Muscle of leg (tissue), 11 donors: ENCODE results near the gene TSPAN11. TPM values are rescaled to one million over a fixed set of nuclear protein-coding genes. Genes with fewer than 3 reads are reported as not detected.

ENCODE experiments used
- DNase-seq: peaks from one replicate; pipeline ENCODE4 v3.0.0; 2013
- H3K27ac ChIP-seq: one replicate; pipeline ENCODE4 v1.5.1; 2013; ENCODE audit warnings: mild to moderate bottlenecking, low read length, control low read depth
- H3K27me3 ChIP-seq: one replicate; pipeline ENCODE4 v1.6.1; 2013; ENCODE audit warnings: low read length; ENCODE audit not compliant: control insufficient read depth, insufficient read depth
- H3K36me3 ChIP-seq: one replicate; pipeline ENCODE4 v1.6.1; 2013; ENCODE audit warnings: low read length; ENCODE audit not compliant: control insufficient read depth, insufficient read depth
- H3K4me1 ChIP-seq: one replicate; pipeline ENCODE4 v1.6.1; 2013; ENCODE audit warnings: low read length; ENCODE audit not compliant: control insufficient read depth, insufficient read depth
- H3K4me3 ChIP-seq: one replicate; pipeline ENCODE4 v1.5.1; 2013; ENCODE audit warnings: low read length, control low read depth
- H3K9me3 ChIP-seq: replicated peaks from 2 replicates; pipeline ENCODE4 v1.6.1; 2013; ENCODE audit warnings: low read depth, low read length; ENCODE audit not compliant: control insufficient read depth
- WGBS: methylation state at CpG from one replicate; pipeline ENCODE4 v1.1.5; 2013; ENCODE audit warnings: missing lambda C conversion rate; ENCODE audit not compliant: insufficient coverage; 5-methylcytosine and 5-hydroxymethylcytosine counted together
- polyA plus RNA-seq, 8 donors: library from polyadenylated mRNA; unstranded; fragments of 120-200 nt; gene quantifications; one replicate each; pipeline versions ENCODE4 v1.2.1 to v1.2.3, GENCODE V29; 2013; ENCODE audit warnings: inconsistent platforms in 1 of 8, low replicate concordance in 1 of 8; ENCODE audit not compliant: insufficient read length in 8 of 8, insufficient read depth in 1 of 8
- total RNA-seq: library from RNA; stranded (reverse); fragments of 120-200 nt; gene quantifications from one replicate; pipeline ENCODE4 v1.2.4, GENCODE V29; 2013

Gene TSPAN11
- total and polyA plus RNA-seq, 9 donors, result 4.7 to 19.6 (median 9.1) TPM

DNA sequence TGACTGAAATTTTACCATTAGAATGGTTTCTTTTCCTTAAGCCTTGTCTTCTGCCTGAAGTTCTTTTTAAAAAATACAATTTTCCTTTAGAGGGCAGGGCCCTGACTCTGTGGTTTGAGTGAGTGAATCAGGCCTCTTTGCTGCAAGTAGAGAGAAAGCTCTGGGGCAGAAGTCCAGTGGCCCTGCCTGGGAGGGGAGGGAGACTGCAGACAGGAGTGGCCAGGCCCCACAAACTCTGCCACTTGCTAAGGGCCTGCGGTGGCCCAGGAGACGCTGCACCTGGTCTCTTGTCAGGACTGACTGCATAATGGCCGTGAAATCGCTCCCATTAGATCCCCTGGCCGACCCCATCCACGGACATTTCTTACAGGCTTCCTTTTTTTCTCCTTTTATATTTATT, 25.5 kb downstream of the TSPAN11 start:
- no peak overlapping the region for H3K4me3 ChIP-seq
- no peak for DNase-seq
- 63% methylated on average over 2 of the region's 6 CpGs for WGBS
- no peaks in the 10 kb centered on the region for H3K9me3 ChIP-seq
- H3K4me1 ChIP-seq, result peaks cover 2% of the 10 kb centered on the region
- H3K27ac ChIP-seq, result no peak overlapping the region
- H3K36me3 ChIP-seq, result no peaks in the 10 kb centered on the region
- no peaks in the 10 kb centered on the region for H3K27me3 ChIP-seq

DNA sequence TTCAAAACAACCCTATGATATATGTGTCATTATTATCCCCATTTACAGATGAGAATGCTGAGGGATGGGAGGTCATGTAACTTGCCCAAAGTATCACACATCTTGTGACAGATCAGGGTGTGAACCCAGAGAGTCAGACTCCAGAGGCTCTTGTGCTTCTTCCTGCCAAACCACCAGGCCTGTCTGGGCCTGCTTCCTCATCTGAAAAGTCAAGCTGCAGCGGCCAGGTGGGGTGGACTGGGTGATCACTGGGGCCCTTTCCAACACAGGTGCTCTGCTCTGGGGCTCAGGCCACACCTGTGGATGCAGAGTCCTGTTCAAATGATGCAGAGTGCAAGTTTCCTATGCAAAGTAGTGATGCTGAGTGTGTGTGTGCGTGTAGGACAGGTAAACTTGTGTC, 26.7 kb downstream of the TSPAN11 start:
- Histone ChIP-seq H3K27ac (no peak overlapping the region), H3K9me3 (no peaks in the 10 kb centered on the region), H3K36me3 (no peaks in the 10 kb centered on the region), H3K4me1 (peaks cover 2% of the 10 kb centered on the region), H3K27me3 (no peaks in the 10 kb centered on the region), H3K4me3 (no peak overlapping the region)
- DNase-seq, result no peak
- WGBS, result 100% methylated on average over 1 of the region's 2 CpGs

DNA sequence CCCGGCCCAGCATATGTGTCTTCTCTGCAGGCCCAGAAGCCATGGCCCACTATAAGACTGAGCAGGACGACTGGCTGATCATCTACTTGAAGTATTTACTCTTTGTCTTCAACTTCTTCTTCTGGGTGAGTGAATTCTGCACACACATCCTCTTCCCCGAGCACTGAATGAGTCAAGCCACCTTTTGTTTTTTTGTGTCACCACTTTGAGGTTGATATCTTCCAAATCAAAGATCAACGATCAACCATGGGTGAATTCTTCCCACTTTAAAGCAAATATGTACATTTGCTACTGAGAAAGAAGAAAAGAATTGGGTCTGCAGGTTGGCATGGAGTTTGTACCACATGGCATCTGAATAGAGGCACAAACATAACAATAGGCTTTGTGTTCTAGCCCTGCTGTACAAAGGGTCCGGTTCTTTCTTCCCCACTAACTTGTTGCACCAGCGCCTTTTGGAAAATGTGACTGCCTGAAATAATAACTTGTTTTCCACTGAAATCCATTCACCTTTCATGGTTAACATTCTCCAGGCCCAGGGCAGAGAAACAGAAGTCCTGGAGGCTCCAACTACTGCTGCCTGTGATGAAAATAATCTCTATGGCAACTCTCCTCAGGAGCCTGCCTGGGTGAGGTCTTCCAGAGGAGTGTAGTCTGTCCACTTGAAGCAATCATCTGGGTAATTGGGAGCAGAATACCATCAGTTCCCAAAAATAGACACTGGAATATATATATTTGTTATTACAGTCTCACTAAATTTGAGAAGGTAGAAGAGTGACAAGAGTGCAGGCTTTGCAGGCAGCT, 27.6 kb downstream of the TSPAN11 start:
- no peak overlapping the region for H3K4me3 ChIP-seq
- no peaks in the 10 kb centered on the region for H3K36me3 ChIP-seq
- 94% methylated on average over 3 of the region's 6 CpGs for WGBS
- H3K4me1 ChIP-seq, result peaks cover 2% of the 10 kb centered on the region
- no peaks in the 10 kb centered on the region for H3K27me3 ChIP-seq
- no peak for DNase-seq
- no peak overlapping the region for H3K27ac ChIP-seq
- H3K9me3 ChIP-seq, result no peaks in the 10 kb centered on the region

DNA sequence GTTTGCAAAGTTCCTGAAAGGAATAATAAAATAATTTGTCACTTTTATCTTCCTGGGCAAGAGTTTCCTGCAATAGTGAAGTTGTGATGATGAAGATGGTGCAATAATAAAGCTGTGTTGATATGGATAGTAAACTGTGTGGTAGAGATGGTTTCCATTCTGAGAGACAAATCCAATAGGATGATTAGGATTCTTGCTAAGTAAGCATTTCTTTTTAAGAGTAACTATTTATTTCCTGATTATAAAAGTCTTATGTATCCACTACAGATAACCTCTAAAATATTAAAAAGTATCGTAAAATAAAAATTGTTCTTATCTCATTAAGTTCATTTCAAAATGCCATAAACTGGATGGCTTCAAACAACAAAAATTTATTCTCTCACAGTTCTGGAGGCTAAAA, 28.7 kb downstream of the TSPAN11 start:
- DNase-seq, result no peak
- H3K27ac ChIP-seq, result no peak overlapping the region
- peaks cover 2% of the 10 kb centered on the region for H3K4me1 ChIP-seq
- no peaks in the 10 kb centered on the region for H3K9me3 ChIP-seq
- no CpG with 5 or more reads among the region's 1 CpG for WGBS
- no peaks in the 10 kb centered on the region for H3K36me3 ChIP-seq
- no peak overlapping the region for H3K4me3 ChIP-seq
- no peaks in the 10 kb centered on the region for H3K27me3 ChIP-seq

DNA sequence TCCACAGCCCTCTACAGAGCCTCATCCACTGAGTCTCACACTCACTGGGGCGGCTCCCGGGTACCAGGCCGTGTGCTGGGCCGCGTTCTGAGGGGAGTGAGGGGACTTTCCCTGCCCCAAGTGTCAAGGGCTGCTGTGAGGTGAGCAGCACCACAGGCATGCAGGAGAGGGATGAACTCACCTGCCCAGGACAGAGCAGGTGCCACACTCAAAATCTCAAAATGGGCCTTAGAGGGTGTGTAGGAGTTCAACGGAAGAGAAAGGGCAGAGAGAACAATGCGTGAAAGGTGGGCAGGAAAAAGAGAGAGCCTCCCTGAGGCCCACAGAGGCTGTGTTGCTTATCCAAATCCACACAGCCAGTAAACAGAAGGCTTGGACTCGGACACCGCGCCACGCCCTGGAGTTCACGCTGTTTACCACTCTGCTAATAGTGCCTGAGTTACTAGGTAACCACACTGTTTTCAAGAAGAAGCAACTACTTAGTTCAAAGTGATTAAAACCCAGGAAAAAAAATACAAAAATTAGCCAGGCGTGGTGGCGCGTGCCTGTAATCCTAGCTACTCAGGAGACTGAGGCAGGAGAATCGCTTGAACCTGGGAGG, 32.7 kb downstream of the TSPAN11 start:
- H3K27ac ChIP-seq, result no peak overlapping the region
- no peak for DNase-seq
- H3K36me3 ChIP-seq, result no peaks in the 10 kb centered on the region
- no peaks in the 10 kb centered on the region for H3K4me1 ChIP-seq
- peaks cover 5% of the 10 kb centered on the region for H3K27me3 ChIP-seq
- 86% methylated on average over 11 of the region's 16 CpGs for WGBS
- no peaks in the 10 kb centered on the region for H3K9me3 ChIP-seq
- H3K4me3 ChIP-seq, result no peak overlapping the region

DNA sequence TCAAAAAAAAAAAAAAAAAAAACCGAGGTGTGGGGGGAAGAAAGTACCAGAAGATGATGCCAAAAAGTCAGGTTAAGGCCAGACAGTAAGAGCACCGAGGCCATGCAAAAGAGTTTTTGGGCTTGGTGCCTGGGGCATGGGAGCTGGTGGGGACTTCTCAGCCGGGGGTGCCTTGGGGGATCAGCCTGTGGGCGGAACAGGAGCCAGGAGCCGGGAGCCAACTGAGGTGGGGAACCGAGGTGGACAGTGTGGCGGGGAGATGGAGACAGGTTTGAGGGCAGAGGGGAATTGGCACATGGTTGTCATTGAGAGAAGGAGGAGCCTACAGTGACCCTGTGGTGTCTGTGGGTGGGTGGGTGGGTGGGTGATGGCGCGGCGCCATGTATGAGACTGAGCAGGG, 33.2 kb downstream of the TSPAN11 start:
- Histone ChIP-seq H3K27ac (no peak overlapping the region), H3K9me3 (no peaks in the 10 kb centered on the region), H3K4me3 (no peak overlapping the region), H3K27me3 (peaks cover 5% of the 10 kb centered on the region), H3K4me1 (no peaks in the 10 kb centered on the region), H3K36me3 (no peaks in the 10 kb centered on the region)
- WGBS, result 73% methylated on average over 6 of the region's 10 CpGs
- DNase-seq, result no peak

DNA sequence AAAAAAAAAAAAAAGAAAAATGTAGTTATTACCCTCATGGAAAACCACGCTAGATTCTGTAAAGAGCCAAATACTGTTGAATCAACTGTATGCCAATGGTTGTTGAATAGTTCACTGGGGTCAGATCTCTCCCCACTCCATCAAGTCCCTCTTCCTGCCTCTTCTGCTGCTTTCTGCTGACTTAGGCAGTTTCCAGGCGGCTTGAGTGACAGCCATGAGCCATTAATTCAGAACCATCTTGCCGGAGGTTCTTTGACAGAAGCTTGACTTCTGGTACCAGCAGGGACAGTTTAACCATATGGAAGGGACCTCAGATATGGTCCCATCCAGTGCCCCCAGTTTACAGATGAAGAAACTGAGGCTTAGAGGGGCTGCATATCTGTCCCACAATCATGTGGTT, 34.5 kb downstream of the TSPAN11 start:
- DNase-seq, result no peak
- WGBS, result 89% methylated on average over 2 of the region's 3 CpGs
- peaks cover 5% of the 10 kb centered on the region for H3K27me3 ChIP-seq
- no peaks in the 10 kb centered on the region for H3K4me1 ChIP-seq
- H3K36me3 ChIP-seq, result no peaks in the 10 kb centered on the region
- no peak overlapping the region for H3K4me3 ChIP-seq
- H3K27ac ChIP-seq, result no peak overlapping the region
- H3K9me3 ChIP-seq, result no peaks in the 10 kb centered on the region

DNA sequence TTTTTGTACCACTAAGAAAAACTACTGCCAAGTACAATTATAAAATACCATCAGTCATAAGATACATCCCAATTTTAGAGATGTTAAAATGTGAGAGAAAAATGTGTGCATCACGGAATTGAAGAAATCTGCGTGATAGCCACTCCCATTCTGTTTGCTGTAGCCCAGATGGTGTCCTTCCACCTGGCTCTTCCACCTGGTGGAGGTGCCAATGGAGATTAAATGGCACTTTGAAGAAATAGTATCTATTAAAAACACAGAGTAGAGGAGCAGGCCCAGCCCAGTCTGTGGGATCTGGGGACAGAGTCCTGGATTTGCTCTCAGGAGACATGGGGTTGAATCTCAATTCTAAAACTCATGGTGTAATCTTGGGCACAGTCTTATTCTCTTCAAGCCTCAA, 35.5 kb downstream of the TSPAN11 start:
- no peaks in the 10 kb centered on the region for H3K36me3 ChIP-seq
- no peaks in the 10 kb centered on the region for H3K9me3 ChIP-seq
- H3K4me1 ChIP-seq, result peaks cover 6% of the 10 kb centered on the region
- no peak overlapping the region for H3K27ac ChIP-seq
- no peak for DNase-seq
- 100% methylated on average over 2 of the region's 2 CpGs for WGBS
- no peak overlapping the region for H3K4me3 ChIP-seq
- peaks cover 8% of the 10 kb centered on the region for H3K27me3 ChIP-seq

DNA sequence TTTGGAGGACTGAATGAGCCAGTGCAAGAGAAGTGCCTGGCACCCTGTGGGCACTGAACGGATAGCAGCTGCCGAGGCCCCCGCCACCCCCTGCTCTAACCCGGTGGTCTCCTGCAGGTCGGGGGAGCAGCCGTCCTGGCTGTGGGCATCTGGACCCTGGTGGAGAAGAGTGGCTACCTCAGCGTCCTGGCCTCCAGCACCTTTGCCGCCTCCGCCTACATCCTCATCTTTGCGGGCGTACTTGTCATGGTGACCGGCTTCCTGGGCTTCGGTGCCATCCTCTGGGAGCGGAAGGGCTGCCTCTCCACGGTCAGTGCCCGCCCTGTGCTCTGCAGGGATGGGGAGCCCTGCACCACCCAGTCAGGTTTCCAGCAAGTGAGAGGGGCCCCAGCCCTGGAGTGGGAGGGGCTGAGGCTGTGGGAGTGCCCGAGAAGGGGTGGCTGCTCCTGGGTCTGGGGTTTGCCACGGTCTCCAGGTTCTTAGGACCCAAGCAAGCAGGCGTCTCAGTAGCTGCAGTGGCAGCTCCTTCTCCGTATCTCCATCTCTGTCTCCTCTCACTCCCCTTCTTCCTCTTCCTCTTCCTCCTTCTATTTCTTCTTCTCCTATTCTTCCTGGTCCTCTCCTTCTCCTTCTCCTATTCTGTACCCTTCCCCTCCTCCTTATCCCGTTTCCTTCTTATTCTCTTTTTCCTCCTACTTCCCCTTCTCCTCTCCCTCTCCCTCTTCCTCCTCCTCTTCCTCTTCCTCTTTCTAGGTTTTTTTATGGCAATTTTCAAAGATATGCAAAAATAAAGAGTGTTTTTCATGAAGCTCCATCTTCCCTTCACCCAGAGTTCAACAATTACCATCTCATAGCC, 37.4 kb downstream of the TSPAN11 start:
- DNase-seq, result no peak
- H3K36me3 ChIP-seq, result no peaks in the 10 kb centered on the region
- H3K4me3 ChIP-seq, result no peak overlapping the region
- WGBS, result 89% methylated on average over 16 of the region's 21 CpGs
- peaks cover 14% of the 10 kb centered on the region for H3K27me3 ChIP-seq
- peaks cover 18% of the 10 kb centered on the region for H3K4me1 ChIP-seq
- H3K27ac ChIP-seq, result no peak overlapping the region
- H3K9me3 ChIP-seq, result no peaks in the 10 kb centered on the region
